Pons (tissue), 1 donor: ENCODE data around the gene CCDC137.
"Not testable (repeated sequence)": the region's sequence is repeated elsewhere in the genome, so short reads cannot be mapped to it uniquely, and the experiment has no call there.

Source experiments
- DNase-seq: peaks from one replicate; pipeline ENCODE4 v3.0.0-alpha.2; 2016; ENCODE audit warnings: low spot score

CCDC137 gene

DNA sequence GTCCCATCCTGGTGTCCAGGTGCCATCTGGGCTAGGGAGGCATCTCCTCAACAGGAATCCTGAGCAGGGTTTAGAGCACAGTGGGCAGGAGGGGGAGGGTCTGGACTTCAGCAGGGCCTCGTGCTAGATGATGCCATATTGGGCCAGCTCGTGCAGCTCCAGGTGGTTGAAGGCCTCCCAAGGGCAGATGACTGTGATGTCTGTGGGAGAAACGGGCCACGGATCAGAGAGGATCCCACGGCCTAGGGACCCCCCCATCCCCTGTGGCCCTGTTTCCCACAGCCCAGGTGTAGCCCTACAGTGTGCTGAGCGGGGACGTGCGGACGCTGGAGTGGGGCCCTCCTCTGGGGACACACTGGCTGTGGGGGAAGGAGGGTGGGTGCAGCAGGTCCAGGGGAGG is 15.6 kb upstream of the CCDC137 start:
- DNase-seq = no peak

DNA sequence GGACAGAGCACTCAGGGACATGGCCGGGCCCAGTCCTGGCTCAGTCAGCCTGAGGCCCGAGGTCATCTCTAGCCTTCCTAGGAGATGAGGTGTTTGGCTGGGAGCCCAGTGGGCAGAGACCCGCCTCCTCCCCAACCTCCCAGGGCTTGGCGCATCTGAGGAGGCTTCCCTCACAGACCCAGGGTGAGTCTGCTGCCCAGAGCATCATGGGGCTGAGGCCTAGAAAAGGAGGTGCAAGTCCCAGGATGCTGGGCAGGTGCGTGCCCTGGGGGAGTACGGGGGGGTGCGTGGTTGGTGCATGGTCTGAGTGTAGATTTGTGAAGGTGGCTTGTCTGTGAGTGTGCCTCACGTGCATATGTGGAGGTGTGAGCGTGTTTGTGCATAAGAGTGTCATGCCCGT is 14.8 kb upstream of the CCDC137 start:
- DNase-seq = no peak

DNA sequence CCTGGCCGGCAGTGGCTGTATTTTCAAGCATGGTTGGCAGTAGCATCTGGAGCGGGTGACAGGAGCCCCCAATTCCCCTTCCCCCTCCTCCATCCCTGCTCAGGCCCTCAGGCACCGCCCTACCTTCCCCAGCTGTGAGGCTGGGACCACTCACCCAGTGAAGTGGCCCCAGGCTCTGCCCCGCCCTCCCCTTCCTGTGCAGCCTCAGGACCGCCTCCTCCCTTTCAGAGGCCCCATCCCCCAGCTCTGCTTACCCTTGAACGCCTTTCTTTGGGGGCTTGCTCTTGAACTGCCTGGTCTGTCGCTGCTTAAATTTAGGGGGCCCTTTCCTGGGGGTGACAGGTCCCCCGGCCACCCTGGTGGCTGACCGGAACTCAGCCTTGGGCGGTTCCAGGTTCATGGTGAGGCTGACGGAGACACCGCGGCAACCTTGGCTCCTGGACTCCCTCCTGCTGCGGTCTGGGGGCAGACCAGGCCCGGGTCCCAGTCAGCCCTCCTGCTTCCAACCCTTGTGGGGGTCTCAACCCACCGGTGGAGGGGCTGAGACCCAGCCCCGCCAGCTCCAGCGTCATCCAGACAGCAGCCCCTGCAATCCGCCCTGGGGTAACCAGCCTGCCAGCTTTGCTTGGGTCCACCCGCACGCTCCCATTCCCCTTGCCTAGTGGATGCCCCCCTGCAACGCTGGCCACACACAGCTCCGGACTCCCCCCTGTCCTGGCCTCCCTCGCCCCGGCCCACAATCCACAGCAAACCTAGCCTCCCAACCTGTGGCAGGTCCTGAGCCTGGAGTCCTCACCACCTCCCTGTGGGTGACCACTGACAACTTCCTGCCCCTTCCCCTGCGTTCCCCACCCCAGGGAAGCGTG is 13.4 kb upstream of the CCDC137 start:
- DNase-seq = no peak

DNA sequence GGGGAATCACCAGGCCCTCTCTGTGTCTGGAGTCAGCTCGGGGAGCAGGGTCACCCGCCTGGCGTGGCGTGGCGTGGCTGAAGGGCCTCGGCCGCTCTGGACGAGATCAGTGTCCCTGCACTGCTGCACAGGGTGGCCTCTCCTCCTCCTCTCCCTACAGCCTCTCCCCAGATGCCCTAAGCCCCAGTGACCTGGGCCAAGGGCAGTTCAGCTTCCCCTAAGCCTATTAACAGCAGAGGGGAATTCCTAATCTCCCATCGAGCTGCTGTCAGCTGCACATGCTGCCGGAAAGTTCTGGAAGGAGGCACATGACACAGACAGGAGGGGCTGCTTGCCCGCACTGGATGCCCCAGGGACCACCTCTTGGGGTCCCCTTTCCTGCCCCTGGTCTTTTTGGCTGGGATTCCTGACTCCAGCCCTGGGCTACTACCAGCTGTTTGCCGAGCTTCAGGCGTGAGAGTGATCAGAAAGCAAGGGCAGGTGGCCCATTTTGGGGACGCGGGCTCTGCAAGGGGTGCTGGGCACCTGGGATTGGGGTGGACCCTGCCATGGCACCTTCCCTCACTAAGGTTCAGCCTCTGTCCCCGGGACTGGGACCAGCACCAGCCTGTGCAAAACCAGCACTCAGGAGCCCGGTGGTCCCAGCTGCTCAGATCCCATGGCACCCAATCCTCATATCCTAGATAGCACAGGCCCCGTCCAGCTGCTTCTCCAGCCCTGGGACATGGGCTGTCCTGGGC is 11.0 kb upstream of the CCDC137 start:
- DNase-seq = no peak

DNA sequence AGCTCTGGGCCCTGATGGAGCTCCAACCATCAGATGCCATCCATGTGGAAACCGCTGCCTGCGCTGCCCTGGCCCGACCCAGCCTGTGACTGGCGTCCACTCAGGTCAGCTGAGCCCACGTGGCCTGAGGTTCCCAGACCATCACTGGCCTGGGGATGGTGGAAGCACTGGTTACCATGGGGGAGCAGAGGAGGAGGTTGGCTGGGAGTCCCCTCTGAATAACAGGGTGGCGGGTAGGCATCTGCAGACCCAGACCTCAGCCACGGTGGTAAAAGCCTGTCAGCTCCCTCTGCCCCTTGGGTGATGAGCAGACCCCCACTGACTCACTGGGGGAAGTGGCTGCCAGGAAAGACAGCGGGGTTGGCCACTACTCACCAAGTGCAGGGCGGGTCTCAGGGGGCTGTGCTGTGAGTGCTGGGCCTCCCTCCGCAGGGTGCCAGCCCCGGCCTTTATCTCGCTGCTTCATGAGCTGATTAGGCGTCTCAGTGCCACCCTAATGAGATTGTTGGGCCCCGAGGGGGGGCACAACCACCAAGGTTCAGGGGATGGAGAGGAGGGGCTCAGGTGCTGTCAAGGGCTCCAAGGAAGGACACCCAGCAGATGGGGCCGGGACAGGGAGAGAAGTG is 10.3 kb upstream of the CCDC137 start, which contains the start of gene PDE6G:
Gene PDE6G (minus strand): TSS at position 425 of the 626 bp plus-strand sequence. CDS start 3,237 bp downstream, outside the sequence.
- DNase-seq = no peak

DNA sequence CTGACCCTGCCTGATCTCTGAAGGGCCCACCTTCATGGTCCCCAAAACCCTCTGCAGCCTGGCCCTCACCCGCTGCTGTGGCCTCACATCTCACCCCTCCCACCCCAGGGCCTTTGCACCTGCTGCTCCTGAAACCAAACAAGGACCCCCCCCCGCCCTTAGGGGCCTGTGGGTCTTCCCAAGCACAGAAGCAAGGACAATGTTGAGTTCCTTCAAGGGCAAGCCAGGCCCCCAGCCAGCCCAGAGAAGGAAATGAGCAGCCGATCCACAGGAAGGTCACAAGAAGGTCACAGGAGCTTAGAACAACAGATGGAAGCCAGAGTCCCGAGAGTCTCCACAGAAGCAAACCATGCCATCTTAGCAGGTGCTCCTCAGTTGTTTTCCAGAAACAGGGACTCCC is 9.7 kb upstream of the CCDC137 start:
- no peak for DNase-seq

DNA sequence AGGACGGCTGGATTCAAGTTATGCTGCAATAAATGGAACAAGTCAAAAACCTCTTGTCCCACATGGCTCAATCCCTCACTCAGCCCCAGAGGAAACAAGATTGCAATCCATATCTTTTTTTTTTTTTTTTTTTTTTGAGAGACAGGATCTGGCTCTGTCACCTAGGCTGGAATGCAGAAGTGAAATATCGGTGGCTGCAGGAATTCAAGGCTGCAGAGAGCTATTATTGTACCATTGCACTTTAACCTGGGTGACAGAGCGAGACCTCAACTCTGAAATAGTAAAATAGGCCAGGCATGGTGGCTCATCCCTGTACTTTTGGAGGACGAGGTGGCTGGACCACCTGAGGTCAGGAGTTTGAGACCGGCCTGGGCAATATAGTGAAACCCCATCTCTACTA is 7.5 kb upstream of the CCDC137 start:
- DNase-seq = no peak

DNA sequence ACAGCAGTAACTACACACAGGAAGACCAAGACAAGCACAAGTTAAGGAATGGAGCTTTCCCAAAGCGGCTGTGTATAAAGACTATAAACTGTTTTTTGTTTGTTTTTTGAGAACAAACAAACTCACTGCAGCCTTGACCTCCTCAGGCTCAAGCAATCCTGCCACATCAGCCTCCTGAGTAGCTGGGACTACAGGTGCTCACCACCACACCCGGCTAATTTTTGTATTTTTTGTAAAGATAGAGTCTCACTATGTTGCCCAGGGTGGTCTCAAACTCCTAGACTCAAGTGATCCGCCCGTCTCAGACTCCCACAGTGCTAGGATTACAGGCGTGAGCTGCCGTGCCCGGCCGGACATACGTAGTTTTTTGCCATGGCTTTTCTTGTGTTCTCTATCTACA is 6.1 kb upstream of the CCDC137 start:
- DNase-seq = no peak

DNA sequence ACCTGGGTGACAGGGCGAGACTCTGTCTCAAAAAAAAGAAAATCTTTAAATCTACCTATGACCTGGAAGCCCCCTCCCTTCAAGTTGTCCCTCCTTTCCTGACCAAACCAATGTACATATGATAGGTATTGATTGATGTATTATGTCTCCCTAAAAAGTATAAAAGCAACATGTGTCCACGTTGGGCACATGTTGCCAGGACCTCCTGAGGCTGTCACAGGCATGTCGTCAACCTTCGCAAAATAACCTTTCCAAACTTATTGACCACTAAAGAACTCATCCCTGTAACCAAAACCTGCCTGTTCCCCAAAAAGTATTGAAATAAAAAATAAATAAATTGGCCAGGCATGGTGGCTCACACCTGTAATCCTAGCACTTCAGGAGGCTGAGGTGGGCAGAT is 4.5 kb upstream of the CCDC137 start:
- no peak for DNase-seq

DNA sequence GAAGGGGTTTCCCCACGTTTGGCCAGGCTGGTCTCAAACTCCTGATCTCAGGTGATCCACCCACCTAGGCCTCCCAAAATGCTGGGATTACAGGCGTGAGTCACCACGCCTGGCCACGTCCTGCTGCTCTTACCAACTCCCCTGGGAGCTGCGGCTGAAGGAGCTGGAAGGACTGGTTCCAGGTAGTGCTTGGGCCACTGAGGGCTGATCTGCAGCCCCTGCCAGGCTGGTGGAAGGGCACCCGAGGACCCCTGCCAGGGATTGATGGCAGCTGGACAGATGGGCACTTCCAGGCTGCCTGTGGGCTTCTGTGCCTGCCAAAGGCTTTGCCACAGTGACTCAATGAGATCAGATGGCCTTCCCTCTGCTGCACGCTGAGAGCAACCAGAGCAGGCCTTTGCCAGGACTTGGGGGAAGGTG is 2.5 kb upstream of the CCDC137 start:
- no peak for DNase-seq

DNA sequence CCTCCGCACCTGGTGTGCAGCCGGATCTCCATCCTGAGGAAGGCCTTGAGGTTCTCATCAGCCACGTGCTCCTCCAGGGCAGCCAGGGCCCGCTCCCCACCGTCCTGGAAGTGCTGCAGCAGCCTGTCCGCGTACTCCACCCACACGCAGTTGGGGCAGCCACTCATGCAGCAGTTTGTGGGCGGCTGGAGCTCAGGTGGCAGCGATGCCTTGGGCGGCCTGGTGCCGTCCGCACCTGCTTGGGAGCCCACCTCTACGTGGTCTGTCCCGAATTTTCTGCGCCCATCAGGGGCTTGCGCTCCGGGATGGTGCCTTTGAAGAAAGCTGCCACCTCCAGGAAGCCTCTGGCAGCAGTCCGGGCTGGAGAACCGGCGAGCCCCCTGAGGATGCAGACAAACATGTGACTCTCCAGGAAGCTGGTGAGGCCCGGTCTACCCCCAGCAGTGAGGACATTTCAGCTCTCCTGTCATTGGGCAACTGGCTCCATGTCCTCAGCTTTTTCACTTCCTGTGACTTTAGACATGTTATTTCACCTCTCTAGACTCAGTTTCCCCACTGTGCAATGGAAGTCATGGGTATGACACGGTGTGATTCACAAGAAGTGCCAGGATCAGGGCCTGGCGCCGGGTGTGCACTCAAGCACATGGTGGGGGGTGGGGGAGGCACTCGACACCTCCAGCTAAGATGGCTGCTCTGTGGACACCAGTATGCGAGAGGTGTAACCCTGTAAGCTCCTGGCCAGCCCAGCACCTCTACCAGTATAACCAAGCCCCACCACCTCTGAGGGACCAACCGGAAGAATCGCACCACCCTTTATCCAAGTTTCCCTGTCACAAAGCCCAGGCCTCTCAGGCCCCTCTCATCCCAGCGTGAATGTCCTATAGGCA is 1.1 kb upstream of the CCDC137 start:
- DNase-seq = no peak

DNA sequence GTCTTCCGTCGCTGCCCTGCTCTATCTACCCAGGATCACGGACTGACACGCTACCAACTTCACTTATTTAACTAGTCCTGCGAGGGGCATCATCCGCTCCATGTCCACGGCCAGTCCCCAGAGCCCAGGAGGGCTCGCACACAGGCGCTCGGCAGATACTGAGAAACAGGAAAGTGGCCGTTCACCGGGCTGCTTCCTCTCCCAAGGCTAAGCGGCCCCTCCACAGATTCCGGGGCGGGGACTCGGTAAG is 520 bp upstream of the CCDC137 start:
- DNase-seq = no peak

DNA sequence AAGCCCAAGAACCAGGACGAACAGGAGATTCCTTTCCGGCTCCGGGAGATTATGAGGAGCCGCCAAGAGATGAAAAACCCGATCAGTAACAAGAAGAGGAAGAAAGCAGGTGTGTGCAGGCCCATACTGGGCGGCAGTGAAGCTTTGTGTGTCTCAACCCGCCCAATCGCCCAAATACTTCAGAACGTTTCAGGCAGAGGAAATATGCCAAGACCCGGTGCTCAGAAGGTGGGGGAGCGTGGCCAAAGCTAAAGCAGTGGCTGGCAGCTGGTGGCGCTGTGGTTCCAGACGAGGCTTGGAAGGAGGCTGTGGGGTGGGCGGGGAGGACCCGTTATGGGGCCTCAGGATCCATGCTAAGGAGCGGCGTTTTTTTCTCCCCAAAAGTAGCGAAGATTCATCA is 1.2 kb downstream of the CCDC137 start:
- no peak for DNase-seq

DNA sequence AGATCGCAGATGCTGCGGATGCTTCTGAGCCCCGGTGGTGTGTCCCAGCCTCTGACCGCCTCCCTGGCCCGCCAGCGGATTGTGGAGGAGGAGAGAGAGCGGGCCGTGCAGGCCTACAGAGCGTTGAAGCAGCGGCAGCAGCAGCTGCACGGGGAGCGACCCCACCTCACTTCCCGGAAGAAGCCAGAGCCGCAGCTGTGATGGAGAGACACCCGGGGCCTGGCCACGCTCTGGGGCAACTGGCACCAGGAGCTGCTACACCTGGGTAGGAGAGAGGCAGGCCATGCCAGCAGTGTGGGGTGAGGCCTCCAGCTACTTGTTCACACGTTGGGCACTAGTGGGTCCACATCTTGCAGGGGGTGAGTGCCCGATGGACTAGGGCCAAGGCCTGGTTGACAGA is 6.0 kb downstream of the CCDC137 start:
- DNase-seq = no peak

DNA sequence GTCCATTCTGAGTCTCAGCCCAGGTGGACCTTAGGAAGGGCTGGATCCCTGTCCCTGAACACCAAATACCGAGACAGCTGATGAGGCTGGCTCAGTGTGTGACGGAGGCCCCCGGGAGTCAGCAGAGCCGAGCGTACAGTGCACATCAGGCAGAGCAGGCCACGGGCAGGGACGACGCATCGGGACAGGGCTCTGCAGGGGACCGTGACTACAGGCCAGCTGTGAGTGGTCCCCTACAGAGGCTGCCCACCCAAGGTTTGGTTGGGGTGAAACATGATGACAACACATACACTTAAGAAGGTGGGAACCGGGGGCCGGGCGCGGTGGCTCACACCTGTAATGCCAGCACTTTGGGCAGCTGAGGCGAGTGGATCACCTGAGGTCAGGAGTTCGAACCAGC is 6.4 kb downstream of the CCDC137 start:
- no peak for DNase-seq

DNA sequence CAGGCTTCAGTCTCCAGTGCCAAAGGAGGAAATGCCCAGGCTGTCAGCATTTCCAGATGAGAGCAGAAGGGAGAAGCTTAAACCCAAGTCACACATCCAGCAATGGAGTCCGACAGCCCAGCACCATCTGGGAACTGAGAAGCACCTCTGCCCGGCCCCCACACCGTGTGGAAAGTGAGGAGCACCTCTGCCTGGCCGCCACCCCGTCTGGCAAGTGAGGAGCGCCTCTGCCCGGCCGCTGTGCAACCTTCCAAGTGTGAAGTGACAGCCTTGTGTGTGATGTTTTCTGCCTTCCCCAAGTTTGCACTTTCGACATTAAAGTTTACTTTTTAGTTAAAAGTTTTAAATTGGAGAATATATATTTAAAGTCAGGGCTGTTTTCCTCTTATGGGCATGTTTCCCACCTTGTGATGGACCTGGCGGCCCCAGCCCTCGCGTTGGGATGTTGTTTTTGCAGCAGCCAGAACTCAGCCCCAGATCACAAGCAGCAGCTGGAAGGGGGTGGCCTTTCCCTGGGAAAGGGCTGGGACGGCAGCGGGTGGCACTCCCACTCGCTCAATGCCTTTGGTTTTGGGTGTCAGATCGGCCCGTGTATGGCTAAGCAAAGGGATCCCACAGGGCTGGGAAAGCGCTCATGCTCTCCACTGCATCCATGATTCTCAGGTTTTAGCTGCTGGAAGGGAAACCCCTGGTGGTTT is 7.2 kb downstream of the CCDC137 start:
- DNase-seq = no peak

DNA sequence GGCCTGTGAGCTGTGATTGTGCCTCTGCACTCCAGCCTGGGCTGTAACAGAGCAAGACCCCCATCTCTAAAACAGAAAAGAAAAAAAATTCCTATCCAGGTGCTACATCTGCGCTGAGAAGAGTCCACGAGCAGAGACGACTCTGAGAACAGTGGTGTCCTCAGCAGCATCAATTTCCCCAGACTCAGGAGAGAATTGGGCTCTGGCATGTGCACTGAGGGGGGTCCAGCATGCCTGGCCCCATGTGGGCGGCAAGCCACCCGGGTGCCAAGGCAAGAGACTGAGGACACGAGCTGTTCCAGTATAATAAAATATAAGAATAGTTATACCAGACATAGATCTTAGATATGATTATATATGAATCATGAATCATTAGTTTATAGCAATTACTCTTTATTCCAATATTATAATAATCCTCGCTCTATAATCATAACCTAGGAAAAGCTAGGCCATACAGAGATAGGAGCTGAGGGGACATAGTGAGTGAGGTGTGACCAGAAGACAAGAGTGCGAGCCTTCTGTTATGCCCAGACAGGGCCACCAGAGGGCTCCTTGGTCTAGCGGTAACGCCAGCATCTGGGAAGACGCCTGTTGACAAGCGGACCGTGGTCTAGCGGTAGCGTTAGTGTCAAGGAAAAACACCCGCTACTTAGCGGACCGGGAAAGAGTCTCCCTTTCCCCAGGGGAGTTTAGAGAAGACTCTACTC is 9.1 kb downstream of the CCDC137 start:
- not testable (repeated sequence) for DNase-seq

DNA sequence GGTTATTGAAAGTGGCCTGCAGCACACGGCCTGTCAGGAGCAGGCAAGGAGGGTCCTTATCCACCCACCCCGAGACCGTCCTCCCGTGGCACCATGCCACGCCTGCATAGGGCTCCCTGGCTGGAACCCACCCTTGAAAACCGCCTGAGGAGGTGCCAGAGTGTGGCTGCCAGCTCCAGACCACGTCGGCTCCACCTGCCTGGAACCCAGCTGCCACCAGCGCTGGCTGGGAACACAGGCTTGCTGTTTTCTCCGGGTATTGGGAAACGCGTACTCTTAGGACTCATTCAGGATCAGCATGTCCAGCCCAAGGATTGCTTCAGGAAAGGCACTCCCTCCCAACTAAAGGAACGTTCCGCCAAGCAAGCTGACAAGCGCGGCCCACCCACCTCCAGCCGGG is 10.4 kb downstream of the CCDC137 start:
- no peak for DNase-seq

DNA sequence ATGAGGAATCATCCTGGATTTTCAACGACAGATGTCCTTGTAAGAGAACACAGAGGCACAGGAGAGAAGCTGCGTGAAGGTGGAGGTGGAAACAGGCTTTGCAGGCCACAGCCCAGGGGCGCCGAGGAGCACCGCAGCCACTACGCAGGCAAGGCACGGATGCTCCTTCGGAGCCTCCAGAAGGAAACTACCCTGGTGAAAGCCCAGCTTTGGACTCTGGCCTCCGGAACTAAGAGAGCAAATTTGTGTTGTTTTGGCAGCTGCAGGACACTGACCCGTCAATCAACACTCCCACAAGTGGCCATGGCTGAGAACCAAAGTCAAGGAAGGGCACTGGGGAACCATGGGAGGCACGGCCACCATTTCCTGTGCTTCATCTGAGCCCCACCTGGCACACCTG is 13.6 kb downstream of the CCDC137 start:
- DNase-seq = no peak

DNA sequence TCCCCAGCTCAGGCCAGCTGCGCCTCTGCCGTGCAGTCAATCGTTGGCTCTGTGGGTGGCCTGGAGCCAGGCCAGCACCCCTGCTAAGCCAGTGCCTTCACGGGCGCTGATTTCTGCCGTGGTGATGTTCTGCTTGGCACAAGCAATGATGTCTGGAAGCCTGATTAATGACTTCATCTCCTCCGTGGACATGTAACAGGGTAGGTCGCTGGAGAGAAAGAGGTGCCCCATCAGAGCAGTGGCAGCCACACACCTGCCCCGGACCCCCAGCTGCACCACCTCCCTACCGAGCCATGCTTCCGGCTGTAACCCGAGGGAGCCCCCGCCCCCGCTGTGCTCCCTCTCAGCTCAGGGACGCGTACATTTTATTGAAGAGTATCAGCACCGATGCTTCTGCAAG is 15.1 kb downstream of the CCDC137 start:
- no peak for DNase-seq
